LNCAP (cell line): Measurements from ENCODE around the gene CEP112.

Experiments
- TF ChIP-seq, protein P1 (sequence below): fragments of 450-650 bp; IDR thresholded peaks from 2 replicates; pipeline ENCODE4 v1.5.1; 2017; ENCODE audit warnings: mild to moderate bottlenecking

CEP112 gene

DNA sequence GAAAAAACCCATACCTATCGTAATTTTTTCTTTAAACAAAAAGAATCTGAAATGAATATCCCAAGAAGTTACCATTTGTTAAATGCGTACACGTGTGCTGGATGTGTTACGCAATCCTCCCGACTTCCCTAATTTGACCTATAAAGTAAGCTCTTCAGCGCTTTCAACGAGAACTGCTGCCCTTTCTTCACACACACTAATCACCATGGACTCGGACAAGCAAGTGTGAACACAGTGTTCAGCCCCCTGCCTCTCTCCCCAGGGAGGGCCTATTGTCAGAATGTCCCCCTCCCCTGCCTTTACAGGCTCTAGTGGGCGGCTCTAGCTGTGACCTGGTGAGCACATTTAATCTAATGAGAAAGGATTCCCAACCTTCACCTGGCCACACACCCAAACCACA, 216.1 kb downstream of the CEP112 start:
- TF ChIP-seq, protein P1, sequence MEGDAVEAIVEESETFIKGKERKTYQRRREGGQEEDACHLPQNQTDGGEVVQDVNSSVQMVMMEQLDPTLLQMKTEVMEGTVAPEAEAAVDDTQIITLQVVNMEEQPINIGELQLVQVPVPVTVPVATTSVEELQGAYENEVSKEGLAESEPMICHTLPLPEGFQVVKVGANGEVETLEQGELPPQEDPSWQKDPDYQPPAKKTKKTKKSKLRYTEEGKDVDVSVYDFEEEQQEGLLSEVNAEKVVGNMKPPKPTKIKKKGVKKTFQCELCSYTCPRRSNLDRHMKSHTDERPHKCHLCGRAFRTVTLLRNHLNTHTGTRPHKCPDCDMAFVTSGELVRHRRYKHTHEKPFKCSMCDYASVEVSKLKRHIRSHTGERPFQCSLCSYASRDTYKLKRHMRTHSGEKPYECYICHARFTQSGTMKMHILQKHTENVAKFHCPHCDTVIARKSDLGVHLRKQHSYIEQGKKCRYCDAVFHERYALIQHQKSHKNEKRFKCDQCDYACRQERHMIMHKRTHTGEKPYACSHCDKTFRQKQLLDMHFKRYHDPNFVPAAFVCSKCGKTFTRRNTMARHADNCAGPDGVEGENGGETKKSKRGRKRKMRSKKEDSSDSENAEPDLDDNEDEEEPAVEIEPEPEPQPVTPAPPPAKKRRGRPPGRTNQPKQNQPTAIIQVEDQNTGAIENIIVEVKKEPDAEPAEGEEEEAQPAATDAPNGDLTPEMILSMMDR, result no peak

DNA sequence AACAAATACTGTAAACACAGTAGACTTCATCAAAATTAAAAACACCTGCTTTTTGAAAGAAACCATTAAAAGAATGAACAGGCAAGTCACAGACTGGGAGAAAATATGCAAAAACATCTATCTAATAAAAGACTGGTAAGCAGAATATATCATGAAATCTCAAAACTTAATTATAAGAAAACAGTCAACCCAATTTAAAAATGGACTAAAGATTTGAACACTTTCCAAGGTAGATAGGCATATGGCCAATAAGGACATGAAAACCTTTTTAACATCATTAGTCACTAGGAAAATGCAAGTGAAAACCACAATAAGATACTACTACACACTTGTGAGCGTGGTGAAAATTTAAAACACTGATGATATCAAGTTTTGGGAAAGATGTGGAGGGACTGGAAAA, 218.7 kb downstream of the CEP112 start:
- TF ChIP-seq, protein P1, result no peak

DNA sequence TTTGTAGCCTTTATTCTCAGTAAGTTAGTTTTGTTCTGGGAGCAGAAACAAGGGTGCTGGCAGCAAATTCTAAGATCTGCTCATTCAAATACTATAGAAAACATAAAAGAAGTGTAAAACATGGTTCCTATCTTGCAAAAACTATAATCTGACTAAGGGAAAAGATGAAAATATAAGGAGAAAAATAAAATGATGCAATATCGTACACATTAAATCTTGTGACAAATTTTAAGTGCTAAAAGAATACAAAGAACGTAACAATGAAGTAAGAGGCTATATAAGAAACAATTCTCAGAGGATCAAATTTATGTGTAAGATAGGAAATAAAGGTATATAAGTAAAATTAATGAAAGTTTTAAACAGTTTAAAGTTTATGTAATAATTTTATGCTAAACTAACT, 224.6 kb downstream of the CEP112 start:
- TF ChIP-seq, protein P1, result no peak

DNA sequence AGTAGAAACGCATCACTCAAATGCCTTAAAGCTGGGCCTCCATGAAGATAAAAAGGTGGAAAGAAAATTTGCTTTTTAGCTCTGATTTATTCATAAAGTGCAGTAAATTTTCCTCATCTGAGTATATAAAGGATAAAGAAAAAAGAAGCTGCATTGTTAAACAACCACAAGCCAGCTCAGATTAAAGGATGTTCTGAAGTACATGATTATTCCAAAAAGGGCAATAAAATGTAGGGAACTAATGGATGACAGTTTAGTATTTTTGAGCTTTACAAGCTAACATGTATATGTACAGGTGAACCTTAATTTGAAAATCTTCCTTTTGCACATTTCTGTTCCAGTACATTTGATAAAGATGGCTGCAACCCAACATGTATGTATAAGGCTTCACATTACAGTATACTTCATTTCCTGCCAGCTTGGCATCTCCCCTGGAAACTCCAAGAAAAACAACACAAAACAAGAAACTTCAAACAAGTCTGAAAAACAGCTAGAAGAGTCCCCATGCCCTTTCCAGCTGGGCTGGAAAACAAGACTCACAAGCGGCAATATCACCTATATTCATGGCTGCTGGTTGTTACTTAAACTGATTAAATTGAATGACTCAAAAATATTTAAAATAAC, 225.7 kb downstream of the CEP112 start:
- TF ChIP-seq, protein P1, result no peak

DNA sequence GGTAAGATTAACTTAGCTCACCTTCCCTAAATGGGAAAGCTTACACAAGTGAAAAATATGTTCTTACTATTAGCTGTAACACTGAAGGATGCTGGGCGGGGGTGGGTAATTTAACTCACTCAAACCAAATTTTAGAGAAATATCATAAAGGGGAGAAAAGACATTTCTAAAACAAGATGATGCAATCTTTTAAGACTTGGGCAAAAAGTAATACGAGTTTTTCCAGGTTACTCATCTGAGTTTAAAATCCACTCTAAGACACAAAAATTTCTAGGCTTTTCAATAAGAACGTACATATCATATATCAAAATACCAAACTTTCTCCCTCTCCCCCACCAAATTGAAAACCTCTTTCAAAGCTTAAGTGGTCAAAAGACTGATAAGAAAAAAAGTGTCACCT, 228.8 kb downstream of the CEP112 start:
- TF ChIP-seq, protein P1, result no peak

DNA sequence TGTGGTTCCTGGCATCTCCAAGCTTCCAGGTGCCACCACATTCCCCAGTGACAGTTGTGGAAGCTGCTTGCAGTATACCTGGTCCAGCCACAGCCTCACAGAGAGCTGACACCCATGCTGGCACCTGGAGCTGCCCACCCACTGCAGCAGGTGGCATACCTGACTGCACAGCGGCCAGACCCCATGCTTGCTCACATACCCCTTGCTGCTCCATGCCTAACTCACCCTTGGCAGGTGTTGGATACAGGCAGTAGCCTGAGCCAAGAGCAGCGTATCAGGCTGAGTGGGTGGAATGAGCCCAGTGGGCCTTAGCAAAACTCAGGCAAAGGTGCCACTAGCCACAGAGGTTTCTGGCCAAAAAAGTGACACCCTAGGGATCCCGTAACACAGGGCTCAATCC, 232.3 kb downstream of the CEP112 start:
- TF ChIP-seq, protein P1, result no peak

DNA sequence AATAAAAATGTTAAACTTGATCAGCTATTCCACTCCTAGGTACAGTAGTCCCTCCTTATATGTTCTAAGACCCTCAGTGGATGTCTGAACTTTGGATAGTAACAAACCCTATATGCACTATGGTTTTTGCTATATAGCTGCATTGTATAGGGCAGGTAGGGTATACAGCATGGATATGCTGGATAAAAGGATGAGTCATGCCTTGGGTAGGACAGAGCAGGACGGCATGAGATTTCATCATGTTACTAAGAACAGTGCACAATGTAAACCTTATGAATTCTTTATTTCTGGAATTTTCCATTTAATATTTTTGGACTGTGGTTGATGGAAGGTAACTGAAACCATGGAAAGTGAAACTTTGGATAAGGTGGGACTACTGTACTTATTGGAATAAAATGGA, 235.1 kb downstream of the CEP112 start:
- TF ChIP-seq, protein P1, result no peak

DNA sequence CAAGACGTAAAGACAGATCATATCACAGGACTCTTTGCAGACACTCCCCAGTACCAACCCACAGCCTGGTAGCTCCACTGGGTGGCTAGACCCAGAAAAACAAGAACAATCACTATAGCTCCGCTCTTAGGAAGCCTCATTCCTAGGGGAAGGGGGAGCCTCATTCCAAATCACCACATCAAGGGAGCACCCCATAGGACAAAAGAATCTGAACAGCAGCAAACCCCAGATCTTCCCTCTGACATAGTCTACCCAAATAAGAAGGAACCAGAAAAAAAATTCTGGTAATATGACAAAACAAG, 237.8 kb downstream of the CEP112 start:
- TF ChIP-seq, protein P1, result no peak
